ENCODE measurements around the gene BARHL1.

Gene BARHL1

DNA sequence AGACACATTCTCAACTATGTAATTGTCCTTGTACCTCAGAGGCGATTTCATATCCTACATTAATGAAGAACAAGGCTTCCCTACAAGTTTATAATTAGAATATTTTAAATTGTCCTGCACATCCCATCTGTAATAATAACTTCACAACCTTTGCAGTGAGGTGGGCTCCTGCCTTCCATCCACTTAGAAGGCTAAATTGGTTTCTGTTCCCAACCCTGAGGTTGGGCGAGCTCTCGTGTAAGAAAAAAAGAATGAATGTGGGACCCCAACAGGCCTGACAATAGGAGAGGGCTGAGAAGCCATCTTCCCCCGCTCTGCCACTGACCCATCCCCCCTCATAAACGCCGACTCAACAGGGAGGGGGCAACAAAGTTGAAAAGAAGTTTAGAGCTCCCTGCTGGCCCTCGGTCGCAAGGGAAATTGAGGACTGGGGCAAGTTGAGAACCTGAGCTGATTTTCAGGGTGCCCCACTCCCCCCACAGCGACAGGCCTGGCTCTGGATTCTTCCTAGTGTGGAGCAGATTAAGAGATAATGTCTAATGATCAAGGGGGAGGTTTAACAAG, 9.4 kb downstream of the BARHL1 start:
- Mint-ChIP-seq H3K9me3 (no peaks in the 10 kb centered on the region), H3K4me1 (peaks cover 5% of the 10 kb centered on the region), H3K4me3 (no peak overlapping the region), H3K27me3 (ENCODE audit: low read depth) (peaks cover 84% of the 10 kb centered on the region), H3K36me3 (ENCODE audit: low read depth) (peaks cover 29% of the 10 kb centered on the region), H3K27ac (no peak overlapping the region)
- TF ChIP-seq, protein P1, sequence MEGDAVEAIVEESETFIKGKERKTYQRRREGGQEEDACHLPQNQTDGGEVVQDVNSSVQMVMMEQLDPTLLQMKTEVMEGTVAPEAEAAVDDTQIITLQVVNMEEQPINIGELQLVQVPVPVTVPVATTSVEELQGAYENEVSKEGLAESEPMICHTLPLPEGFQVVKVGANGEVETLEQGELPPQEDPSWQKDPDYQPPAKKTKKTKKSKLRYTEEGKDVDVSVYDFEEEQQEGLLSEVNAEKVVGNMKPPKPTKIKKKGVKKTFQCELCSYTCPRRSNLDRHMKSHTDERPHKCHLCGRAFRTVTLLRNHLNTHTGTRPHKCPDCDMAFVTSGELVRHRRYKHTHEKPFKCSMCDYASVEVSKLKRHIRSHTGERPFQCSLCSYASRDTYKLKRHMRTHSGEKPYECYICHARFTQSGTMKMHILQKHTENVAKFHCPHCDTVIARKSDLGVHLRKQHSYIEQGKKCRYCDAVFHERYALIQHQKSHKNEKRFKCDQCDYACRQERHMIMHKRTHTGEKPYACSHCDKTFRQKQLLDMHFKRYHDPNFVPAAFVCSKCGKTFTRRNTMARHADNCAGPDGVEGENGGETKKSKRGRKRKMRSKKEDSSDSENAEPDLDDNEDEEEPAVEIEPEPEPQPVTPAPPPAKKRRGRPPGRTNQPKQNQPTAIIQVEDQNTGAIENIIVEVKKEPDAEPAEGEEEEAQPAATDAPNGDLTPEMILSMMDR (IDR thresholded peaks at IDR 0.05; ENCODE audit: unreplicated experiment in 3 of 3), result no peak

GRCh38 chr9:132592451-132592850, 10.0 kb downstream of the BARHL1 start:
- H3K36me3 Mint-ChIP-seq (ENCODE audit: low read depth), result peaks cover 29% of the 10 kb centered on the region
- TF ChIP-seq, protein P1 (IDR thresholded peaks at IDR 0.05; ENCODE audit: unreplicated experiment in 3 of 3), result no peak
- H3K4me3 Mint-ChIP-seq, result no peak overlapping the region
- H3K9me3 Mint-ChIP-seq, result no peaks in the 10 kb centered on the region
- peaks cover 78% of the 10 kb centered on the region for H3K27me3 Mint-ChIP-seq (ENCODE audit: low read depth)
- H3K4me1 Mint-ChIP-seq, result peaks cover 5% of the 10 kb centered on the region
- H3K27ac Mint-ChIP-seq, result no peak overlapping the region

GRCh38 chr9:132594412-132594811, 12.0 kb downstream of the BARHL1 start:
- Mint-ChIP-seq H3K27ac (no peak overlapping the region), H3K4me3 (no peak overlapping the region), H3K9me3 (no peaks in the 10 kb centered on the region), H3K4me1 (peaks cover 5% of the 10 kb centered on the region), H3K27me3 (ENCODE audit: low read depth) (peaks cover 60% of the 10 kb centered on the region), H3K36me3 (ENCODE audit: low read depth) (peaks cover 34% of the 10 kb centered on the region)
- TF ChIP-seq, protein P1 (IDR thresholded peaks at IDR 0.05; ENCODE audit: unreplicated experiment in 3 of 3), result no peak

DNA sequence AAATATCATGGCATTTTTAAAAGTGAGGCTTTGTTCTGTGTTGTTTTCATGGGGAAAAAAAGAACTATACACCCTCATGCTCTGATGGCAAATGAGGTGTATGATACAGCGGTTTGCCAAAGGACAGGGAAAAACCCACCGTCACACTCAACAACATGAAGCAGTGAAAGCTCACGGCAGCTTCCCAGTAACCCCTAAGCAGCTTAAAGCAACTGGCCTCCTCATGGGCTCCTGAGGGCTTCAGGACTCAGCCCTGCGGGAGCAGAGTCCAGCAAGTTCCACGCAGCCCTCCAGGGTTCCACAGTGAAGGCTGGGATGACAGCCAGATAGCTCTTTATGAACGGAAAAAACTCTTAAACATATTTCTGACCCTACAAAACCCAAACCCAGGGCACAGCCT, 12.9 kb downstream of the BARHL1 start:
- peaks cover 42% of the 10 kb centered on the region for H3K36me3 Mint-ChIP-seq (ENCODE audit: low read depth)
- H3K4me3 Mint-ChIP-seq, result no peak overlapping the region
- H3K27ac Mint-ChIP-seq, result no peak overlapping the region
- H3K9me3 Mint-ChIP-seq, result no peaks in the 10 kb centered on the region
- peaks cover 5% of the 10 kb centered on the region for H3K4me1 Mint-ChIP-seq
- TF ChIP-seq, protein P1 (IDR thresholded peaks at IDR 0.05; ENCODE audit: unreplicated experiment in 3 of 3), result no peak
- H3K27me3 Mint-ChIP-seq (ENCODE audit: low read depth), result peaks cover 51% of the 10 kb centered on the region

DNA sequence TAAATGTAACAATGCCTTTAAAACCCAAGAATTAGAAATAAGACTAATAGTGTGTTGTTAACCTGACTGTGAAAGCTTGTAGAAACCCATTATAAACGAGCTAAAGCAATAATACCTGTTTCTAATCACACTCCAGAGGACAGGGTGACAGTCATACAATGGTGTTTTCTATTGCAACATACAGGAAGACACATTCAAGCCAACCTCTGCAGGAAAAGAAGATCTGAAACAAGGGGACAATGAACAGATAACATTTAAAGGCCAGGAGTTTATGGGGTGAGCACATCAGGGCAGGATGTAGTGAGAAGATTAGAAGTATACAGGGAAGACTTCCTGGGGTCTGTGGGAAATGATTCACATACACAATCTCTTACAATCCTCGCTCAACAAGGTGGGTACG, 13.8 kb downstream of the BARHL1 start:
- Mint-ChIP-seq H3K4me3 (no peak overlapping the region), H3K36me3 (ENCODE audit: low read depth) (peaks cover 50% of the 10 kb centered on the region), H3K27ac (no peak overlapping the region), H3K27me3 (ENCODE audit: low read depth) (peaks cover 43% of the 10 kb centered on the region), H3K4me1 (peaks cover 3% of the 10 kb centered on the region), H3K9me3 (no peaks in the 10 kb centered on the region)
- TF ChIP-seq, protein P1 (IDR thresholded peaks at IDR 0.05; ENCODE audit: unreplicated experiment in 3 of 3), result no peak

DNA sequence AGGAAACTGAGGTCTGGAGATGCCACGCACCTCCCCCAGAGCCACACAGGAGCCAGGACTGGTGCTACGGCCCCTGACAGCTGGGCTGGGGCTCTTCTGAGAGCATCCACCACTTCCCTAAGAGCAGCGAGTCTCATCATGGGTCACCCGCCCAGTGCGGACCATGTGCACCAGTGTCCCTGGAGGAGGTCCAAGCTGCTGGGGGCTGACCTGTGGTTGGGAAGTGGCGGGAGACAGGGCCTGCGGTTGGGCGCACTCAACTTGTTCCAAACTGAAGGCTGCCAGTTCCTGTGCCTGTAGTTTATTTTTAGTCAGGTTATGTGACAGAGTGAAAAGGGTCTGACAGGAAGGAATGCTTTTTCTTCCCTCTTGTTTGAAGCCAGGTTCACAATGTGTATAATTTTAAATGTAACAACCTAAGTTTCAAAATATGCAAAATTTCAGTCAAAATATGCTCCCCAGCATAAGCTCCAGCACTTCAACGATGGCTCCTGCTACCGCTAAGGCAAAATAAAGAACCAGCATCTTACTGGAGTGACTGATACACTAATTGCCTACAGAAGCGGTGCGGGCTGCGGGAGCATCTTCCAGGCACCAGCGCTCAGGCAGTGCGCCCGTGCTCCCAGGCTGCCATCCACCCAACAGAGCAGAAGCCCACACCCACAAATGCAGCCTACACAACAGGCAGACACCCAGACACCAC, 14.8 kb downstream of the BARHL1 start:
- peaks cover 50% of the 10 kb centered on the region for H3K36me3 Mint-ChIP-seq (ENCODE audit: low read depth)
- H3K27me3 Mint-ChIP-seq (ENCODE audit: low read depth), result peaks cover 33% of the 10 kb centered on the region
- no peaks in the 10 kb centered on the region for H3K9me3 Mint-ChIP-seq
- H3K4me1 Mint-ChIP-seq, result no peaks in the 10 kb centered on the region
- no peak overlapping the region for H3K4me3 Mint-ChIP-seq
- no peak overlapping the region for H3K27ac Mint-ChIP-seq
- TF ChIP-seq, protein P1 (IDR thresholded peaks at IDR 0.05; ENCODE audit: unreplicated experiment in 3 of 3), result no peak
